BE2C (cell line): Measurements from ENCODE around the gene ZNF484.
"Not testable (repeated sequence)": the region's sequence is repeated elsewhere in the genome, so short reads cannot be mapped to it uniquely, and the experiment has no call there.

Experiments used
- DNase-seq: peaks from one replicate; pipeline ENCODE4 v3.0.0-alpha.2; 2020
- H3K27me3 ChIP-seq: fragments of 250-450 bp; sonication (Bioruptor Pico); 2 replicates; pipeline ENCODE4 v1.5.1; 2020; ENCODE audit warnings: mild to moderate bottlenecking
- H3K36me3 ChIP-seq: fragments of 250-450 bp; sonication (Bioruptor Pico); 2 replicates; pipeline ENCODE4 v1.5.1; 2020; ENCODE audit warnings: mild to moderate bottlenecking
- H3K4me1 ChIP-seq: fragments of 250-450 bp; sonication (Bioruptor Pico); 2 replicates; pipeline ENCODE4 v1.5.1; 2020
- H3K4me3 ChIP-seq: 2 replicates; pipeline ENCODE4 v1.5.1; 2011; ENCODE audit warnings: low read depth, low read length
- H3K9me3 ChIP-seq: fragments of 250-450 bp; sonication (Bioruptor Pico); 2 replicates; pipeline ENCODE4 v1.5.1; 2020
- CTCF ChIP-seq: IDR thresholded peaks from 2 replicates; pipeline ENCODE4 v1.5.1; 2012; ENCODE audit warnings: mild to moderate bottlenecking, low read depth, low read length

ZNF484 gene

DNA sequence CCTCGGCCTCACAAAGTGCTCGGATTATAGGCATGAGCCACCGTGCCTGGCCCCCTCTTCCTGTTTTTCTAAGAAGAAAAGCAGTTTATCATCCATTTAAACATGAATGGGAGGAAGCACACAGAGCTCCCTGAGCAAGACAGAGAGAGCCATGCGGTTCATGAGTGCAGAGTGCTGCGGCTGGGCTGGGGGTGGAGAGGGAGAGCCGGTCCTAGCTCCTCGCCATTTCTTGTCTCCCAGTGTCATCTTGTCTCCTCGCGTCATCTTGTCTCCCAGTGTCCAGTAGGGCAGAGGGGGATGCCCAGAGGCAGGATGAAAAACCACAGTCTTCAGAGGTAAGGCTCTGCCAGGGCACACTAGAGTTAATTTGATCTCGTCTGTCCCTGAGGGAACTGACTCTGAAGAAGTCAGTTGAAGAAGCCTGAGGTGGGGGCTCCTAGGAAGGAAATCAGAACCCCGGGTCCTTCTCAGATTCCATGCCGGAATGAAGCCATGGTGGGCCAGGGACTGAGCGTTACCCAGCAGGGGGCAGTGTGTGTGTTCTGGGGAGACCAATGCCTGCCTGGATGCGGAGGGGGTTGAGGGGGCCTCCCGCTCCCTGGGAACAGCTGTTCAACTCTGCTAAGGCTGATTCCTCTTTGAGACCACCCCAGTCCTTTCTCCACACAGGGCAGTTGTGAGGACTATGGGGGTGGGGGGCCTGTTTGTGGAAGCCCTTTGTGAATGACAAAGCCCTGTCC lies 6.0 kb upstream of the ZNF484 start:
- DNase-seq, H3K36me3 ChIP-seq: not testable (repeated sequence)
- peak; percentile 14; the same call in 1 of the 2 replicates for TF ChIP-seq CTCF

GRCh38 chr9:92882276-92882675 lies 4.4 kb upstream of the ZNF484 start:
- Histone ChIP-seq H3K4me1 (peaks cover 4% of the 10 kb centered on the region), H3K4me3 (no peak overlapping the region), H3K36me3 (no peaks in the 10 kb centered on the region), H3K27me3 (no peaks in the 10 kb centered on the region), H3K9me3 (no peaks in the 10 kb centered on the region)
- DNase-seq: no peak
- no peak for TF ChIP-seq CTCF

More for the DNA sequence above, 6.0 kb upstream of the ZNF484 start:
- not testable (repeated sequence) for H3K27me3 ChIP-seq, H3K4me1 ChIP-seq, H3K9me3 ChIP-seq, H3K4me3 ChIP-seq

DNA sequence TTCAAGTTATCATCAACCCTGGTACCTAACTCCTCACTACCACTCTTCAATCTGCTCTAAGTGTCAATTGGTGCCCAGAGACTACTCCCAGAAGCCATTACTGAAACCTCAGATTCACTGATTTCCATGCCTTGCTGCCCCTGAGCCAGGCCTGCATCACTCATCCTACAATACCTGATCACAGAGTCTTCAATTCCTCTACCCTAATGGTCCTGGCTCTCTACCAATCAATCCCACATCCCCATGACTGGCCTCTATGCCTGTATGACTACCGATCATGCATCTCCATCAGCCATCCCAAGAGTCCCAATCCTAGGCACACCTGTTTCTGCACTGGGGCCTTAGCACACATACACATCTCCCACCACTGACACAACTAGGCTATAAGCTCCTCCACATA lies 2.5 kb downstream of the ZNF484 start:
- no peak for DNase-seq
- Histone ChIP-seq H3K36me3 (peaks cover 8% of the 10 kb centered on the region), H3K4me1 (peaks cover 4% of the 10 kb centered on the region), H3K4me3 (no peak overlapping the region), H3K9me3 (no peaks in the 10 kb centered on the region), H3K27me3 (no peaks in the 10 kb centered on the region)
- TF ChIP-seq CTCF: no peak

- Histone ChIP-seq H3K4me3 (no peak overlapping the region), H3K9me3 (peaks cover 4% of the 10 kb centered on the region), H3K36me3 (peaks cover 23% of the 10 kb centered on the region), H3K4me1 (no peaks in the 10 kb centered on the region), H3K27me3 (no peaks in the 10 kb centered on the region)
- TF ChIP-seq CTCF: no peak
- DNase-seq: no peak
Measured at GRCh38 chr9:92870289-92870688, 7.5 kb downstream of the ZNF484 start.

DNA sequence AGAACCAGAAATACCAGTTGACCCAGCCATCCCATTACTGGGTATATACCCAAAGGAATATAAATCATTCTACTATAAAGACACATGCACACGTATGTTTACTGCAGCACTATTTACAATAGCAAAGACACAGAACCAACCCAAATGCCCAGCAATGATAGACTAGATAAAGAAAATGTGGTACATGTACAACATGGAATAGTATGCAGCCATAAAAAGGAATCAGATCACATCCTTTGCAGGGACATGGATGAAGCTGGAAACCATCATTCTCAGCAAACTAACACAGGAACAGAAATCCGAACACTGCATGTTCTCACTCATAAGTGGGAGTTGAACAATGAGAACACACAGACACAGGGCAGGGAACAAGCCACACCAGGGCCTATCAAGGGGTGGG lies 11.2 kb downstream of the ZNF484 start:
- not testable (repeated sequence) for H3K4me3 ChIP-seq, DNase-seq, H3K27me3 ChIP-seq, H3K4me1 ChIP-seq, H3K9me3 ChIP-seq
- peaks cover 20% of the 10 kb centered on the region for H3K36me3 ChIP-seq

DNA sequence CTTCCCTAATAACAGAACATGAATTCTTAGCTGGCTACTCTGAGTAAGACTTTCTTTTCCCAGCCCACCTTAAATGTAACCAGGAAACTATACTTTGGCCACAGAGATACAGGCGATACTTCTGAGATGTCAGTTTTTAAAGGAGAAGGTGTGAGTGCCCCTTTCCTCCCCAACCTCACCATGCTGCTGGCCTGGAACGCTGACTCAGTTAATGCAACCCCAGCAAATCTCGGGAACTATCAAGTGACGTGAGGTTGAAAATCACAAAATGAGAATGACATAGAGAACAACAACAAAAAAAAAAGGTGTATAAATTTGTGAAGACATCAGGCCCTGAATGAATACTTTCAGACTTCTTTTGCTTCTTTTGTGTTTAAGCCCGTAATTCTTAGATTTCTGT lies 13.7 kb downstream of the ZNF484 start:
- no peaks in the 10 kb centered on the region for H3K27me3 ChIP-seq
- peaks cover 4% of the 10 kb centered on the region for H3K9me3 ChIP-seq
- no peaks in the 10 kb centered on the region for H3K4me1 ChIP-seq
- H3K36me3 ChIP-seq: peaks cover 14% of the 10 kb centered on the region
- DNase-seq: no peak
- no peak for TF ChIP-seq CTCF
- H3K4me3 ChIP-seq: no peak overlapping the region
